DND-41 (cell line): ENCODE data around the gene NPB.

Experiments
- ATAC-seq: fragments of 200-7000 bp; cut with Tn5 transposase; 3 replicates; pipeline ENCODE4 v1.9.1; 2021; ENCODE audit warnings: low read depth; ENCODE audit not compliant: insufficient read depth
- DNase-seq: peaks from one replicate; pipeline ENCODE4 v3.0.0-alpha.2; 2020
- H2AFZ ChIP-seq: 2 replicates; pipeline ENCODE4 v1.6.0; 2012; ENCODE audit warnings: low read depth, low read length
- H3K27ac ChIP-seq: 2 replicates; pipeline ENCODE4 v1.5.1; 2012; ENCODE audit warnings: low read length, inconsistent platforms
- H3K27me3 ChIP-seq: fragments of 200-600 bp; sonication (generic); 2 replicates; pipeline ENCODE4 v1.6.0; 2012; ENCODE audit warnings: low read length, mild to moderate bottlenecking, inconsistent platforms; ENCODE audit not compliant: insufficient read depth, poor library complexity
- H3K36me3 ChIP-seq: 2 replicates; pipeline ENCODE4 v1.5.1; 2012; ENCODE audit warnings: low read length, inconsistent platforms; ENCODE audit not compliant: insufficient read depth
- H3K4me1 ChIP-seq: 2 replicates; pipeline ENCODE4 v1.5.1; 2012; ENCODE audit warnings: mild to moderate bottlenecking, low read length; ENCODE audit not compliant: insufficient read depth
- H3K4me2 ChIP-seq: 2 replicates; pipeline ENCODE4 v1.6.0; 2012; ENCODE audit warnings: mild to moderate bottlenecking, moderate library complexity, low read length, inconsistent platforms; ENCODE audit not compliant: insufficient read depth
- H3K4me3 ChIP-seq, 2 experiments: fragments of 200-600 bp in 1 of 2; shearing (Covaris generic) in 1 of 2; 2 replicates each; pipeline ENCODE4 v1.5.1; 2012 to 2016; ENCODE audit warnings: inconsistent platforms in 2 of 2, low read length in 2 of 2, mild to moderate bottlenecking in 2 of 2, low read depth in 1 of 2, moderate library complexity in 1 of 2
- H3K79me2 ChIP-seq: 2 replicates; pipeline ENCODE4 v1.6.0; 2012; ENCODE audit warnings: low read length, inconsistent platforms; ENCODE audit not compliant: insufficient read depth
- H3K9ac ChIP-seq: 2 replicates; pipeline ENCODE4 v1.6.0; 2012; ENCODE audit warnings: low read depth, mild to moderate bottlenecking, inconsistent platforms, low read length, moderate library complexity
- H3K9me3 ChIP-seq: 2 replicates; pipeline ENCODE4 v1.5.1; 2012; ENCODE audit warnings: low read length, moderate library complexity, mild to moderate bottlenecking, inconsistent platforms; ENCODE audit not compliant: insufficient read depth, severe bottlenecking
- H4K20me1 ChIP-seq: 2 replicates; pipeline ENCODE4 v1.6.0; 2012; ENCODE audit warnings: low read length; ENCODE audit not compliant: insufficient read depth
- CTCF ChIP-seq: IDR thresholded peaks from 2 replicates; pipeline ENCODE4 v1.5.1; 2012; ENCODE audit warnings: borderline replicate concordance, low read length, moderate library complexity, mild to moderate bottlenecking; ENCODE audit not compliant: poor library complexity, severe bottlenecking; ENCODE audit errors: extremely low read depth
- EZH2 ChIP-seq: IDR thresholded peaks from 3 replicates; pipeline ENCODE4 v1.6.1; 2012; ENCODE audit warnings: borderline replicate concordance, low read depth, mild to moderate bottlenecking, moderate library complexity, low read length, inconsistent platforms; ENCODE audit not compliant: severe bottlenecking

NPB gene

GRCh38 chr17:81944858-81945257 is 42.8 kb downstream of the NPB start:
- Histone ChIP-seq H3K9me3 (no peaks in the 10 kb centered on the region), H3K79me2 (no peaks in the 10 kb centered on the region), H3K4me3 (no peak overlapping the region), H3K36me3 (no peaks in the 10 kb centered on the region), H3K27ac (no peak overlapping the region), H4K20me1 (no peaks in the 10 kb centered on the region), H3K4me2 (no peak overlapping the region), H2AFZ (no peak overlapping the region), H3K4me1 (no peaks in the 10 kb centered on the region), H3K27me3 (no peaks in the 10 kb centered on the region), H3K9ac (no peak overlapping the region)
- no peak for DNase-seq
- ATAC-seq = no peak
- TF ChIP-seq CTCF (no peak), EZH2 (no peak)

- Histone ChIP-seq H3K9me3 (no peaks in the 10 kb centered on the region), H4K20me1 (no peaks in the 10 kb centered on the region), H3K4me2 (no peak within 1 kb of the TSS), H3K4me3 (no peak within 1 kb of the TSS), H3K79me2 (no peaks in the 10 kb centered on the region), H3K36me3 (no peaks in the 10 kb centered on the region), H3K27ac (no peak within 1 kb of the TSS), H3K4me1 (no peaks in the 10 kb centered on the region; the same call in 1 of the 2 replicates), H3K27me3 (no peaks in the 10 kb centered on the region), H2AFZ (no peak within 1 kb of the TSS), H3K9ac (no peak within 1 kb of the TSS)
- DNase-seq = no peak
- TF ChIP-seq EZH2 (no peak), CTCF (no peak)
- ATAC-seq = no peak
These were observed 45.2 kb downstream of the NPB start, which contains the start of gene MYADML2 for GRCh38 chr17:81947189-81947588. Gene MYADML2 (minus strand): TSS chr17:81947233. CDS start chr17:81941741, 5,492 bp downstream.

GRCh38 chr17:81948635-81949378 is 46.8 kb downstream of the NPB start:
- Histone ChIP-seq H3K27ac (no peak overlapping the region), H3K4me2 (no peak overlapping the region), H4K20me1 (no peaks in the 10 kb centered on the region), H3K36me3 (no peaks in the 10 kb centered on the region), H3K9ac (no peak overlapping the region), H3K27me3 (no peaks in the 10 kb centered on the region), H3K4me1 (peaks cover 9% of the 10 kb centered on the region), H3K79me2 (no peaks in the 10 kb centered on the region), H2AFZ (no peak overlapping the region), H3K9me3 (no peaks in the 10 kb centered on the region), H3K4me3 (no peak overlapping the region)
- ATAC-seq (no peak), DNase-seq (no peak)
- TF ChIP-seq CTCF (no peak), EZH2 (no peak)
